ENCODE data around the gene MAP4K4.

The MAP4K4 gene

GRCh38 chr2:101808006-101808562 lies 110.6 kb downstream of the MAP4K4 start:
- no peak overlapping the region for H3K4me3 ChIP-seq (ENCODE audit: low read depth, low read length)
- no peak for TF ChIP-seq CTCF (IDR thresholded peaks at IDR 0.05; ENCODE audit: low read depth, low read length)

DNA sequence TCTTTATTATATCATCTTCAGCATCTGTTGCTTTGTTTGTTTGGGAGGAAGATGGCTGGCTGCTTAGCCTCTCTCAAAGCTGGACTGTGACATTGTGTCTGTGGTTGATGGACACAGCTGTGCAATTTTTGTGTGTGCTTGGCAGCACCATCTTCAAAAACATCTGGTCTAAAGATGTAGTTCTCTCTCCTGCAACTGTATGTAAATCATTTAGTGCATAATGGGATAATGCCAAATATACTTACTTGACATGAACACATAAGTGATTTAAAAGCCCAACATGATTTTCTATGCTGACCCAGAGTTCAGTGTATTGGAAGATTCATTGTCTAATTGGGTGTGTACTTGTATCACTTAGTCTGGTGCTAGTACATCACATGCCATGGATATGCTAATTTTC lies 112.2 kb downstream of the MAP4K4 start:
- H3K4me3 ChIP-seq (ENCODE audit: low read depth, low read length), result no peak overlapping the region
- TF ChIP-seq CTCF (IDR thresholded peaks at IDR 0.05; ENCODE audit: low read depth, low read length), result no peak

GRCh38 chr2:101811226-101812015 lies 113.9 kb downstream of the MAP4K4 start:
- H3K4me3 ChIP-seq (ENCODE audit: low read depth, low read length), result no peak overlapping the region
- no peak for TF ChIP-seq CTCF (IDR thresholded peaks at IDR 0.05; ENCODE audit: low read depth, low read length)

DNA sequence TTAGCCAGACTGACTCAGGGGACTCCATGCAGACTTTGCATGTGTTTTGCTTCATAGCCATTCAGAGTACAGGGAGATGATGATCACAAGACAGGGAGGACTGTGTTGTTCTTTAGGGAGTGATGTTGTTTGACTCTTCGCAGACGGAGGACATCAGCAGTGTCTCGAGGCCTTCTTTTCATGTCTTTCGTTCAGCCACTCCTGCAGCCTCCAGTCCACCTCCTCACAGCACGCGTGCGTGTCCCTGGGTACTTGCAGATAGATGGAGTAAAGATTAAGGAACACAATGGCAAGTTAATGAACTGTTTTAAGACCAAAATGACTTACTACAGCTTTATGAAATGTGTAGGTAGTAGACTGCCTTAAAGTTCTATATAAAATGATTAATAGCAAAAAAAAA lies 114.7 kb downstream of the MAP4K4 start:
- TF ChIP-seq CTCF (IDR thresholded peaks at IDR 0.05; ENCODE audit: low read depth, low read length), result no peak
- no peak overlapping the region for H3K4me3 ChIP-seq (ENCODE audit: low read depth, low read length)

DNA sequence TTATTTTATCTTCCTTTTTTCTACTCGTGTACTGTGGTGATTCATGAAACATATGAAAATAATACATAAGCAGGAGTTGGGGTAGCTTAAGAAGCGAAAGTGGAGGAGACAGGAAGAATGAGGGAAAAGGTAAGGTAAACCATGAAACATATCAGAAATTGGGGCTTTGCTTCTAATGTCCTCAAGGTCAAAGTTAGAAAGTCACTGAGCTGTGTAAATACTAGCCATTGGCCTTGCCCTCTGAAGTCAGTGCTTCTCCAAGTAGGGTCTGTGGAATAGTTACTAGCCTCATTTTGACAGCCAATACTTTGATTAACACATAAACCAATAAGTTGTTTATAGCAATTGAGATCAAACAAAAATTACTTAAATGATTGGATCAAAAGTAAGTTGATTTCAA lies 117.2 kb downstream of the MAP4K4 start:
- no peak overlapping the region for H3K4me3 ChIP-seq (ENCODE audit: low read depth, low read length)
- no peak for TF ChIP-seq CTCF (IDR thresholded peaks at IDR 0.05; ENCODE audit: low read depth, low read length)

- no peak overlapping the region for H3K4me3 ChIP-seq (ENCODE audit: low read depth, low read length)
- no peak for TF ChIP-seq CTCF (IDR thresholded peaks at IDR 0.05; ENCODE audit: low read depth, low read length)
Observed at GRCh38 chr2:101815154-101815553, 117.6 kb downstream of the MAP4K4 start.

DNA sequence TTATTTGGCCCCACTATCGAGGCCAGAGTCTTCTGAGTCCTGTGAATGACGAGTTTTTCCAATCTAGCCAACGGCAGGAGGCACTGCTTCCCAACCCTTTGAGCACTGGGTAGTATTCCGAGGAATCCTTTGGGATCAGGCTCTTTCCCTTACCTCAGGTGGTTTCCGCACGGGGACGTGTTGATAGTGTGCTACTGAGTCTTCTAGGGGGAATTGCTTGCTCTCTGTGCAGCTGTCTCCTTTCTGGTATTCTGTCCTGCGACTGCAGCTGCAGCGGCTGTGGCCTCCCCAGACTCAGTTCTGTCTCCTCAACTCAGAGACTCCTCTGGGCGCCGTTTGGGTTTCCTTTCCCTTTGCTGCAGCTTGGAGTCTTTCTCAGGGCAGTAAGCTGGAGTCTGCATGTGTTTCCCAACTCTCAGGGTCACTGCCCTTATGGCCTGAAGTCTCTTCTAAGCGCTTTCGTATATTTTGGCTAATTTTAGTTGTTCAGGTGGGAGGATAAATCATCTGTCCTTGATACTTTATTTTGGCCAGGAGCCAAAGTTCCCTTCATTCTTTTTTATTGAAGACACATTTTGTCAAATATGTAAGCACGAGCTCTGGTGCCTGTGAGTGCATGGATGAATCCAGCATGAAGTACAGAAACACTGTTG lies 118.4 kb downstream of the MAP4K4 start:
- no peak overlapping the region for H3K4me3 ChIP-seq (ENCODE audit: low read depth, low read length)
- TF ChIP-seq CTCF (IDR thresholded peaks at IDR 0.05; ENCODE audit: low read depth, low read length), result no peak
